ENCODE results near the gene PAXIP1.

DNA sequence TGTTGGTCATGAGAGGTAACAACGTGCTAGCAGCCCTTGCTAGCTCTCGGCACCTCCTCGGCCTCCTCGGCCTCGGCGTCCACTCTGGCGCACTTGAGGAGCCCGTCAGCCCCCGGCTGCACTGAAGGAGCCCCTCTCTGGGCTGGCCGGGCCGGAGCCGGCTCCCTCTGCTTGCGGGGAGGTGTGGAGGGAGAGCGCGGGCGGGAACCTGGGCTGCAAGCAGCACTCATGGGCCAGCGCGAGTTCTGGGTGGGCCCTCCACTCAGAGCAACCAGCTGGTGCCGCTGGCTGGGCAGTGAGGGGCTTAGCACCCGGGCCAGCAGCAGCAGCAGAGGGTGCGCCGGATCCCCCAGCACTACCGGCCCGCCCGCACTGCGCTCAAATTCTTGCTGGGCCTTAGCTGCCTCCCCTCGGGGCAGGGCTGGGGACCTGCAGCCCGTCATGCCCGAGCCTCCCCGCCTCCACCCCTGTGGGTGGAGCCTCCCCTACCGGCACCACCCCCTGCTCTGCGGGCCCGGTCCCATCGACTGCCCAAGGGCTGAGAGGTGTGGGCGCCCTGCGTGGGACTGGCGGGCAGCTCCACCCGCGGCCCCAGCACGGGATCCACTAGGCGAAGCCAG is 96.1 kb downstream of the PAXIP1 start:
- TF ChIP-seq, protein P1, sequence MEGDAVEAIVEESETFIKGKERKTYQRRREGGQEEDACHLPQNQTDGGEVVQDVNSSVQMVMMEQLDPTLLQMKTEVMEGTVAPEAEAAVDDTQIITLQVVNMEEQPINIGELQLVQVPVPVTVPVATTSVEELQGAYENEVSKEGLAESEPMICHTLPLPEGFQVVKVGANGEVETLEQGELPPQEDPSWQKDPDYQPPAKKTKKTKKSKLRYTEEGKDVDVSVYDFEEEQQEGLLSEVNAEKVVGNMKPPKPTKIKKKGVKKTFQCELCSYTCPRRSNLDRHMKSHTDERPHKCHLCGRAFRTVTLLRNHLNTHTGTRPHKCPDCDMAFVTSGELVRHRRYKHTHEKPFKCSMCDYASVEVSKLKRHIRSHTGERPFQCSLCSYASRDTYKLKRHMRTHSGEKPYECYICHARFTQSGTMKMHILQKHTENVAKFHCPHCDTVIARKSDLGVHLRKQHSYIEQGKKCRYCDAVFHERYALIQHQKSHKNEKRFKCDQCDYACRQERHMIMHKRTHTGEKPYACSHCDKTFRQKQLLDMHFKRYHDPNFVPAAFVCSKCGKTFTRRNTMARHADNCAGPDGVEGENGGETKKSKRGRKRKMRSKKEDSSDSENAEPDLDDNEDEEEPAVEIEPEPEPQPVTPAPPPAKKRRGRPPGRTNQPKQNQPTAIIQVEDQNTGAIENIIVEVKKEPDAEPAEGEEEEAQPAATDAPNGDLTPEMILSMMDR (IDR thresholded peaks at IDR 0.05): no peak
- no peak for TF ChIP-seq POLR2A (IDR thresholded peaks at IDR 0.05)
- no peak for TF ChIP-seq POLR2AphosphoS5 (IDR thresholded peaks at IDR 0.05)

Data from suprapubic skin (tissue), 4 donors.